T-helper 2 cell treated with Interferon-gamma antibody and Interleukin-4, amounts not matched to agents 100 ng/mL and 5 ng/mL, for 36 hours (primary cell): ENCODE results near the gene ARHGEF28. TPM values are rescaled to one million over a fixed set of nuclear protein-coding genes. Genes with fewer than 3 reads are reported as not detected.

Source experiments
- intact Hi-C: fragments of 100-400 bp; cut with micrococcal nuclease; formaldehyde crosslinking; loops from one replicate; pipeline ENCODE4 v1.15.1; 2023
- total RNA-seq: library from RNA; stranded (reverse); gene quantifications from 2 replicates; pipeline ENCODE4 v1.2.3, GENCODE V29; 2022

Gene ARHGEF28
- total RNA-seq, 1 donor from 2014 or later, result not detected

GRCh38 chr5:73895471-73895870 lies 269.5 kb downstream of the ARHGEF28 start:
- intact Hi-C loops, result no loop called here

DNA sequence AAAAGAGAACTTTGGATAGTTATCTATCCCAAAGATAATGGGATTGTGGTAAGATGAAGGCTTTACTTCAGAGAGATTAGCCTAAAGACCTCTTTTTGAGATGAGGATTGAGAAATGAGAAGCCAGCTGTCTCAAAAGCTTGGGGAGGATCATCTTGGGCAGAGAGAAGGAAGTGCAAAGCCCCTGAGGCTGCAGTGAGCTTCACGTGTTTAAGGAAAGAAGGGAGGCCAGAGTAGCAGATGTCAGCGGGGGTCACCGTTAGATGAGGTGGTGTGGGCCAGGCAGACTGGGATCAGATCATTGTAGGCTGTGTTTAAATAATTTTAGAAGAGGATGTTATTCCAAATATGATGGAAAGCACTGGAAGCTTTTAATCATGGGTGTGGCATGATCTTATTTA lies 270.1 kb downstream of the ARHGEF28 start:
- intact Hi-C loops, result no loop called here

DNA sequence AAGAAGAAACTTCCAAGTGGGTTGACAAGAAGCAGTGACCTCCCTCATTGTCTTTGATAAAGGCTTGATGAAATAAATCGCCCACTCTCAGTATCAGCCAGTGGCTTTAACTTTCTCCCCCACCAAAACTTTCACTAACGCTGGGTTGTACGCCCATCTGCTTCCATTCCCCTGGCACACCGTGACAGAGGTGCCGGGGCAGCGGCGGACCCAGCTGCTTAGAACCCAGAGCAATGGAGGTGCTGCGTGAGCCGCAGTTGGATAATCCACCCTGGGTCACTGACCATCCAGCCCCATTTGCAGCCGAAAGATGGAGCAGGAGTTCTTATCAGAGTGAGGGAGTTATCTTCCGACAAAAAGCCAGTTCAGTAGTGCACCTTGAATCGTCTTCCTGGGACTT lies 270.7 kb downstream of the ARHGEF28 start:
- intact Hi-C loops, result no loop called here

- intact Hi-C loops, result no loop called here
Measured at GRCh38 chr5:73897893-73898292, 271.9 kb downstream of the ARHGEF28 start.

GRCh38 chr5:73899055-73899454 lies 273.1 kb downstream of the ARHGEF28 start:
- intact Hi-C loops, result no loop called here

GRCh38 chr5:73899916-73900315 lies 273.9 kb downstream of the ARHGEF28 start:
- intact Hi-C loops, result no loop called here

DNA sequence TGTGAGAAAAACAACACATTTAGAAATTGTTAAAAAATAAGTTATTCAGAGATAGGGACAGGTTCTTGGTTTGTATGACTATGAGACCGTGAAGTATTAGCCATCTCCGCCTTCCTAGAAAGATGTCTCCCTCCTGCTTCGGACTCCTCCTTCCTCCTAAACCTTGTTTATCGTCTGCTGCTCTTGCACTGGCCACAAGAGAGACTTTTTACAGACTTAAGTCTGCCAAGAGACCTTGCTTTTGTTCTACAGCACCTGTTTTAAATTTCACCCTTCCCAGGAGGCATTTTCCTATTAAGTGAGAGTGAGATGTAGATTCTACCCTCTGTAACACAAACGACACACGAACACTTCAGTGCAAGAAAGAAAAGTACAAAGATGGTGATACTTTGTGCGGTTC lies 274.6 kb downstream of the ARHGEF28 start:
- intact Hi-C loops, result no loop called here

DNA sequence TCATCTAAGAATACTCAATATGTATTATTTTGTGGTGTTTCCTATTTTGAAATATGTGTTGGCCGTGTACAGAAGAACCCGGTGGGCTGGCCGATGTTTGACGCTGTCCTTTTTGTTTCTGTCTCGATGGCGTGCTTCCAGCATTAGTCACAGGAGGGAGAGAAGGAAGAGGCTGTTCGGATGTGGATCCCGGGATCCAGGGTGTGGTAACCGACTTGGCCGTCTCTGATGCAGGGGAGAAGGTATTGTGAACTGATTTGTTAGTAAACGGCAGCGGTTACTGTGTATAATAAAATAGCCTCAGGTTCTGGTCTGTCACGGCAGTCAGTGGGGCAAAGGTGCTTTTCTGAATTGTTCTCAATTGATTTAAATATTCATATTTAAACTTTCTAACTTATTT lies 275.0 kb downstream of the ARHGEF28 start:
- intact Hi-C loops, result no loop called here

DNA sequence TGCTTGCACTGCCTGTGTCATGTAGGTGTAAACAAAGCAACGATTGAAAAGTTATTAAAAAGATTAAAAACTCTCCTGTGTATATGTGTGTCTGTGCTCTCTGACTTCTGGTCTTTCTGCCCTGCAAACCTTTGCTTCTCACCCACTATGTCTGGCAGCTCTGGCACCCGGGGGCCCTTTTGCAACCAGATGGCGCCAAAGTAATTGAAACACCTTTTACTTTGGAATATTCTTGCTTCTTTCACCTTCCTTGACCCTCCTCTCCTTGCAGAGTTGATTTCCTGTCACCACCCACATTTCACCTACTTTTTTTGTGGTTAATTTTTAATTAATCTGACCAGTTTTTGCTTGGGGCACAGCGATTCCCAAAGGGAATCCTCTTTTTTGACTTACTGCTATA lies 275.5 kb downstream of the ARHGEF28 start:
- intact Hi-C loops, result no loop called here

DNA sequence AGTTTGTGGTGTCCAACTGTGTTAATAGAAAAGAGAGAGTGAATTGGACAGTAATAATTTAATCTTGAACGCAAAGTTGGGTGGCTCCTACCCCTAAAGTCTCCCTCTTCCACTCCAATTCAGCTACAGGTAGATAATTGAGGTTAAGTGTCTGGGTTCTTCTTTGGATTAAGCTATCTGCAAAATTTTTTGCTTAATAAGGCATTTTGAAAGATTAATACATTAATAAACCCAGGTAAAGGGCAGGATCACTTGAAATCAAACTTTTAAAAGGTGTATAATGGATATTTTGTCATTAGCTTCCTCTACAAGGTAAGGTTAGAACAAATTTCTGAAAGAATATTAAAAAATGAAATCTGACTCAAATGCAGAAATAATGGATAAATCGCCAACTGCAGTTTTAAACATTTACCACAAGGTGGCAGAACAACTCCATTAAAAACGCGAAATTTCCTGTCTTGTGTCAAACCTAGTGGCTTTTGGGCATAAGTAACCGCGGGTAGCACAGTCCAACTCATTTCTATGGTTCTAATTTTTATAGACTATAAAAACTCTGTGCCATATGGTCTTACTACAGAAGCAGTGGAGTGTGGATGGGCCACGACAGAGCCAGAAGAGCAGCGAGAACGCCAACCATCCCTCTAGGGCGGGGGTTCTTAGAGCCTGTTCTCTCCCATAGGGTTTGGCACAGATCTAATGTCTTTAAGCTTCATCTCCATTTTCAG lies 276.5 kb downstream of the ARHGEF28 start:
- intact Hi-C loops, result loop anchor here (1.0 to 2.0 kb wide), 3 partner anchors 738 to 1018 kb away; partner anchors contain the start of gene ENC1

- intact Hi-C loops, result loop anchor here (2.0 kb wide), 2 partner anchors 738 to 1018 kb away; partner anchors contain the start of gene ENC1
Measured at GRCh38 chr5:73903169-73903568, 277.2 kb downstream of the ARHGEF28 start.

- intact Hi-C loops, result no loop called here
Measured at GRCh38 chr5:73906277-73906676, 280.3 kb downstream of the ARHGEF28 start.

- intact Hi-C loops, result no loop called here
Measured at GRCh38 chr5:73907164-73907563, 281.2 kb downstream of the ARHGEF28 start.

DNA sequence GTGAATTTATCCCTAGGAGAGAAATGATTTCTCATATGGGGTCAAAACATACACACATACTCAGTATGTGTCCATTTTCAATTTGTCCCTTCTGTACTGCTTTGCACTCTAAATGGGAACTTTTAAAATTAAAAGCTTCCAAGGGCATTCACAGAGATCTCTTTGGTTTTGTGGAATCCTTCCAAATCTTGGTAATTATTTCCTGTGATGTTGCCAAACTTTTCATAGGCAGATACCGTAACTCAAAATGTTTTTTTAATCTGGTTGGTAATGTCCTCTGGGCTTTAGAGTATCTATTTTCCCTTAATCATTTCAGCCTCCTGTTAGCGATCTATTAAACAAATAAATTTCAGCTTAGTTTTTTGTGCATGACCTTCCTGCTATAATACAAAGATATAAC lies 282.4 kb downstream of the ARHGEF28 start:
- intact Hi-C loops, result no loop called here

- intact Hi-C loops, result no loop called here
Measured at GRCh38 chr5:73908846-73909245, 282.9 kb downstream of the ARHGEF28 start.

- intact Hi-C loops, result no loop called here
Measured at GRCh38 chr5:73909474-73909873, 283.5 kb downstream of the ARHGEF28 start.

DNA sequence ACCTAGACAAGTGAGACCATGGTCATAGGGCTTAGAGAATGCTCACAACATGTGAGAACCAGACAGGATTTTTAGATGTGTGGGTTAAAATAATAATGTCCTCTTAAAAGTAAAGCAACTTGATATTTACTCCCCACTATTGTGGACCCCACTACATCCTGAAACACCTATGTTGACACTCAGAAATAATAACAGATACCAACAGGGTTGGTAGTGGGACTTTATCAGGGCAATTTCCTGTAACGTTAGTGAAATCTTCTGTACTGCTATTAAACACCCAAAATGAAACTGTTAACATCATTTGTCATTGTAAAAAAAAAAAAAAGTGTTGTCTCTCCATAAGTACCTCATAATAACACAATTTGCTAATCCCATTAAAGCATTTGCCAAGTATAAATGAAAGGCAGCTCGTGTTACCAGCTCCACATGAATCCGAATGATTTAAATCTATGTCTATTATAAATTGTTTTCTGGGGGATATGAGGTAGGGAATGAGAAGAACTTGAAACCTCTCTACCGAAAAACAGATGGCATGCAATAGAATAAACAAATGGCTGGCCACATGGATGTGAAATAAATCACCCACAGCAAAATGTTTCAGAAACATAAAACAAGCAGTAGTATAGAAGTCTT lies 285.9 kb downstream of the ARHGEF28 start:
- intact Hi-C loops, result no loop called here

GRCh38 chr5:73912821-73913271 lies 286.9 kb downstream of the ARHGEF28 start:
- intact Hi-C loops, result no loop called here

DNA sequence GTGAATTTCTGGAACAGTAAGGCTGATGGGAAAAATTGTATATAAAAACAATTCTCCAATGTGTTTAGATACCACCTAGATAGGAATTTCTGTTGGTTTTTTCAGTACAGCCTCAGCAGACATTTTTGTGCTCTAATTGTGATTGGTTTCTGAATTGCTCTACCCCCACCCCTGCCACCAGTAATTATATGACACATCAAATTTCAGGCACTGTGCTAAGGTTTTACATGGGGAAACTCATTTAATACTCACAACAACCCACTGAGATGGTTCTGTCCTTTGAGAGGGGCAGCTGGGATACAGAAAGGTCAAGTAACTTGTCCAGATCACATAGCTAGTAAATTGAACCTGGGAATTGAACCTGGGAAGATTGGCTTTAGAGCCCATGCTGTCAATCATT lies 288.0 kb downstream of the ARHGEF28 start:
- intact Hi-C loops, result no loop called here

- intact Hi-C loops, result no loop called here
Measured at GRCh38 chr5:73915345-73915744, 289.3 kb downstream of the ARHGEF28 start.

- intact Hi-C loops, result no loop called here
Measured at GRCh38 chr5:73917433-73917832, 291.4 kb downstream of the ARHGEF28 start.

DNA sequence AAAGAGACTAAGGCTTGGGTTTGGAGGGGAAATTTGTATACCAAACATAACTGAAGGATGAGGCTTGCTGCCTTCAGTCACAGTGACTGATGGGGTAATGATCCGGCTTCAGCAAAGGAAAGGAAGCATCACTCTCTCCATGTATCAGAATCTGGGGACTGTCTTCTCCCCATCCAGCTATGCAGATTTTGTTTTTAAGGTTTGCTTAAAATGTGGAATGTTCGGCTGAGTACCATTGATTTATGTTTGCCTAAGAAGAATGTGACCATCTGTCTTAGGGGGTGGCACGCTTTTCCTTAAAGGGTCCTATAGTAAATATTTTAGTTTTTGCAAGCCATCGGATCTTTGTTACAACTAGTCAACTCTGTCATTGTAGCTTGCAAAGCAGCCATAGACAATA lies 291.9 kb downstream of the ARHGEF28 start:
- intact Hi-C loops, result no loop called here

- intact Hi-C loops, result no loop called here
Measured at GRCh38 chr5:73918791-73919221, 292.8 kb downstream of the ARHGEF28 start.
